GM19455 (cell line): ENCODE results near the gene RGMA.
A peak's percentile ranks its signal among the peaks of the same experiment; 100 is the strongest.

Experiments
- ATAC-seq: cut with Tn5 transposase; IDR thresholded peaks from one replicate; pipeline ENCODE4 v1.9.1; 2021; ENCODE audit not compliant: unreplicated experiment

Gene RGMA

DNA sequence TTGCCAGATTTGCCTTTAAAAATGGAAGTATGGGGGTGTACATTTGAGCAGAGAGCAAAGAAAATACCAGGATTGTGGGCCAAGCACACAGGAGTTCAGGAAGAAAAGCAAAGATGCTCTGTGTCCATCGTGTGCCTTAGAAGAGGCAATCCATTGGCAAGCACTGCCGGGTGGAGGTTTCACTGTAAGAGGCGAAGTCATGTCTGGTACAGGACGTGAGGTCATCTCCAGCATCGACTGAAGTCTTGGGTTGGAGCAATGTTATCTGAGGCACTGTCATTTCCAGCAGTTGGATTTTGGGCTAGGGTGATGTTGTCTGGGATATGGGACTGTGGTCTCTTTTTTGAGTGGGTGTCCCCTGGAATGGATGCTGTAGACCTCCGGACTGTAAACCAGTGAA is 4.8 kb upstream of the RGMA start:
- ATAC-seq, result no peak

DNA sequence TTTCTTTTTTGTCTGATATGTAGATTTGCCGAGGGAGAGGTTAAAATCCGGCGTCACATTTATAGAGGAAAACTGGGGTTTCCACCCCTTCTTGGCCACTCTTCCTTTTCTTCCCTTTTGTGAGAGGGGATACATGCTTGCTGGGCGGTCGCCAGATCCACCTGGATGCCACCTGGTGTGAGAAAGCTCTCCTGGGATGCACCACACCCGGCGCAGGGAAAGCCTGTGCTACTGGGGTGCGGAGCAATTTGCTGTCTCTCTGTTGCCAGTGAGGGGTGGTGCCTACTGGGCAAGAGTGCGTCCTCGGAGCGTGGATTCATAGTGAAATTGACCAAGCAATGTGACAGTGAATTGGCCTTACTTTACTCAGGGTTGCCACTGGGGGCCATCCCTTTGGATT is 2.5 kb upstream of the RGMA start:
- no peak for ATAC-seq

DNA sequence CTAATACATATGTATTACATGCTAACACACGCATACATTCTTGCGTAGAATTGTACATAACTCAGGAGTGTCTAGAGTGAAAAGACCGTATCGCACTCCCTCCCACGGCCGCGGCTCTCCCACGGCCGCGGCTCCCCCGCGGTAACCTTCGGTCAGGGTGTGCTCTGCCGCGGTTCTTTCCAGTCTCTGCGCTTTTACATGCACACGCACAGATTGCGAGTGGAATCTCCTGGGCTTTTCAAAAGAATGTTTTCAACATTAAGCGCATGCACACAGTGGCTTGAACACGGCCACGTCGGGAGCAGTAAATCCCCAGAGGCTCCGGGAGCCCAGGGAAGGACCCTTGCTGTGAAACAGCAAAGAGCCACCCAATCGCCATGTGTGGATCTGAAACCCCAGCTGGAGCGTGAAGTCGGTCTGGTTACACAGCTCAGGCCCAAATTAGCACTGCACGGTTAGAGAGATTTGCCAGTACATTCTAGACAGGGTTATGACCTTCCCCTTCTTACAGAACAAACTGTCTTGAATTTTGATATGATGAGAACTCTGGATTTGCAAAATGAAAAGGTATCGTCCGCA is 805 bp upstream of the RGMA start:
- ATAC-seq, result no peak

DNA sequence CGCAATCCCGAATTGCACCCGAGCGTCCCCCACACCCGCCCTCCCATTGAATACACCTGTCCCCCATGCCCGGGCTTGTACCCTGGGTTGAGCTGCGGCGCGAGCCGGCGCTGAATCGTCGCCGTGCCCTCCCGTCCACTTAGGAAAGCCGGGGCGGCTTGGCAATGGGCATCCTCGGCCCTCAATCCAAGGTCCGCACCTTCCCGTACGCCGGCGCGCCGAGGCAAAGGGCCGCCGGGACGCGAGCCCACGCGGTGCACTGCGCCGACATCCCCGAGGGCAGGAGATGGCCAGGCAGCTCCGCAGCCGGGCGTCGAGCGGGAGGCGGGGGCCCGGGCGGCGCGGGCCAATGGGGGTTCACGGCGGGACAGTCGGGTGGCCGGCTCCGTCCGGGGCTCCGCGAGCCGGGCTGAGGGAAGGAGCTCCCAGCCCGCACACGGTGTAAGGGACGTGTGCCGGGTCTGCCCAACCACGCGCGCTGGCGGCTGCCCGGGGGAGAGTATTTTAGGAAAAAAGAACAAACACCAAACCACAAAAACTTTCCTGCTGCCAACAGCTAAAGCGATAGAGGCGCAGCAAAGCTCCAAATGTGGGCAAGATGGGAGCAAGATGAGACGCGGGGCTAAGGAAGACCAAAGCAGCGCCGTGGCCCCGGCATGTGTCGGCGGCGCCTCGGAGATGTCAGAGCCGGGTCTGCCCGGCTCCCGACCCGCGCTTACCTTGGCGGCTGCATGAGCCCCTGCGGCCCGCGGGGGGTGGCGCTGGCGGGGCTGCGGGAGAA is 621 bp downstream of the RGMA start:
- peak; percentile 24 for ATAC-seq

DNA sequence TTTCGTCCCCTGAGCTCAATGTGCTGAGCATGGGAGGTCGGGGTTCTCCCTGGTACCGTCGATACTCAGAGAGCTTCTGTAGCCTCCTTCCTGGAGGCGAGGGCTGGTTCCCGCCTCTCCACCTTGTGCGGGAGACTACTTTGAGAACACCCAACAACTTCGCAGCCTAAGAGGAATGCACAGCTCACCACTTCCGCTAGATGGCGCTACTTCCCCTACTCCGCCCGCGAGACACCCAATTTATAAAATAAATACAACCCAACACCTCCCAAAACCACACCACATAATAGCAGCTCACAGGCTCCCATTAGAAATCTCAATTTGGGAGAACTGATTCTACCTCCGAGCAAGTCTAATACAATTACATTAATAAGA is 1.2 kb downstream of the RGMA start:
- peak; percentile 58 for ATAC-seq

DNA sequence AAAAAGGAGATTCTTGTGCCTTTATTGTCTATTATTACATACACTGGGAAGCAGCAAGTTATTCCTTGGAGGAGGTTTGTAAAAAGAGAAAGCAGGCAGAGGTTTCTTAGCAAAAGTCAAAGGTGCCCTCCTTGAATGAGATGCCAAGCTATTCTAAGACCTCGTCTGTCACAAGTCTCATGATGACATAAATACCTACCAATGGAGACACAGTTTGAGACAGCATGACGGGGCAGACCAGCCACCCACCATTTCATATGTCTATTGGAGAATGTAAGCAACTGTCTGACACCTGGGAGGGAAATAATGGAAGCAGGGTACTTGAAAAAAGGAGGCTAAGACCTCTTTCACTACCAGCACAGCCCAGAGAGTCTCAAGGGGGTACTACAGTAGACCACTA is 2.2 kb downstream of the RGMA start:
- no peak for ATAC-seq

DNA sequence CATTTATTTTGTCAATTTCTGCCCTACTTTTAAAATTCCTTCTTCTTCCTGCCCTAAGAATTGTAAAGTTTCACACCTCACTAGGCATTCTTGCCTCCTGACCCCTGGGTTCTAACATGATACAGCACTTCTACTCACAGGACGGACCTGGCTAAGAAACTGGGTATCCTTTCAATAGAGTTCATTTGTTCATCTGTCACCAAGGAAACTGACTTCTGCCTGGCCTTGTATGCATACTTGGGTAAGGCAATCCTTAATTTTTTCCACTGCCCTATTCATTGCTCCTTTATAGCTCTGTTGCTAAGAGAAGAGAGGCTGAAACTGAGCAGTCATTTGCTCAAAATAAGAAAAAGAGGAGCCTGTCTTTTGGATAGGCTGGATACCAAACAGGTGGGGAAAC is 3.3 kb downstream of the RGMA start:
- ATAC-seq, result no peak

DNA sequence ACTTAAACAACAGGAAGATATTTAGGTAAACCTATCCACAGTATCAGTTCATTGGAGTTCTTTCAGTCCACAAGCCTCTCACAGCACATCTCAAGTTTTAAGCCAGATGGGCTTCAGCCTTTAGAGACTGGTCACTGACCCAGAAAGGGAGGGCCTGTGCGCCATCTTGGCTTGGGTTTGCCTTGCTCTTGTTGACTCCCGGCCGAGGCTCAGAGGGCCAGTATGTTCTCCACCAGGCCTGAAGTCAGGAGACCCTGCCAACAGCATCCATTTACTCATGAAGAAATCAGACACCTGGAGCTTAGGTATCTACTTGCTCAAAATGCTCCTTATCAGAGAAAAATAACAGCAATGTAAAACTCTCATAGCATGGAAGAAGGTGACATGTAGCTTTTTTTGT is 6.2 kb downstream of the RGMA start:
- no peak for ATAC-seq

DNA sequence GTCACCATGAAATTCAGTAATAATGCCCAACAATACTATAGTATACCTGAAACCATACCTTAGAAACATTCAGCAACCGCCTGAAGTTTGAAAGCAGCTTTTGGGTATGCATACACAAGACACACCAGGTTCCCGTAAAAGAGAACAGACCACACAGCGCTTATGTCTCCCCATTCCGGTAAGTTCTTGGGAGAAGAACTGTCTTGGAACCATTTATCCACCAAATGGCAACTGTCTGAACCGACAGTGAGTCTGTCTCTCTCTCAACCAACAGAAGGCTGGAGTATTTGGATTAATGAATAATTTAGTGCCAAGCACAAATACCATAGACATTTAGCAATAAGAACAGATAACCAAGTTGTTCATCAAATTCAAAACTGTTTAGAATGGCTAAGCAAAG is 7.6 kb downstream of the RGMA start:
- no peak for ATAC-seq

DNA sequence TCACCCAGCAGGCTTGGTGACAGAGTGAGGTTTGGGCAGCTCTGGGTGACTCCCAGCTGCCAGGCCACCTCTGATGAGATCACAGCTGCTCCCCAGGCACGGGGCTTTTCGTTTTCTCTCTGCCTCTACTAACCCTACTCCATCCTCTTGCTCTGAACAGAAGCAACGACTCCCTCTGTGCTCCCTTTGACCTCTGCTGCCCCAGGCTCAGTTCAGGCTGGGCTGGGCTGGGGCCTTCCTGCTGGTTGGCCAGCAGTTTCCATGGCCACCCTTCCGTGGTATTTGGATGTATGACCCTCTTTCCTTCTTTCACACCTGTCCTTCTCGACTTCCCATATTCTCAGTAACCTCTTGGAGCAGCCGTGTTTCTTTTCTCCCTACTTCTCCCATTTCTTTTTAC is 8.6 kb downstream of the RGMA start:
- no peak for ATAC-seq

DNA sequence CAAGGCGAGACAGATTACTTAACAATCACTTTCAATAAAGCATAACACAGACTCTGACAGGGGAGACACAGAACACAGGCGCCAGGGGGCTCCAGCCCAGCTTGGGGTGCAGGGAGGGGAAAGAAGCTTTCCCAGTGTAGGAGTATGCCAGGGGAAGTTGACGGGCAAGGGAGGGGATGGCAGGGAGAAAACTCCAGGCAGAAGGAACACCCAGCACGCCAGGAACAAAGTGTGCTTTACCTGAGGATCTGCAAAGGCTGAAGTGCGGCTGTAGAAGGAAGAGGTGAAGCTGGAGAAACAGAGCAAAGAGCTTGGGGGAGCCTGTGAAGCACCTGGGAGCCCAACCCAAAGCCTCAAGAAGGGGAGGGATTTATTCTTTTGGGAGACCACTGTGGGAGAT is 12.1 kb downstream of the RGMA start:
- ATAC-seq, result no peak

DNA sequence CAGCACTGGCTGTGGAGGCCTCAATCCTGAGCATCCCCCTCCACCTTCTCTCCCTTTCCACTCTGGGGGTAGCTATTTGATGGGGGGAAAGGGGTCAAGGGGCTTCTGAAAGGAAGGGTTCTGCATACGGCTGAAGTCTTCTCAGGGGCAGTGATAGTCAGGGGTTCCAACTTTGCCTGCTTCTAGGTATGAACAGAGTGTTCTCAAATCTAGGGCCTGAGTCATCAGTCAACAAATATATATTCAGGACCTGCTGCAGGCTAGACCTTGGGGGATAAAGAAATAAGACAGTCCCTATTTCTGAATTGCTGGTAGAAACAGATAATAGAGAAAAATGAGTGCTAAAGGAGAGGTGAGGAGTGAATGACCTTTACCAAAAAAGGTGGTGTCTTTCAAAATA is 12.8 kb downstream of the RGMA start:
- ATAC-seq, result no peak

DNA sequence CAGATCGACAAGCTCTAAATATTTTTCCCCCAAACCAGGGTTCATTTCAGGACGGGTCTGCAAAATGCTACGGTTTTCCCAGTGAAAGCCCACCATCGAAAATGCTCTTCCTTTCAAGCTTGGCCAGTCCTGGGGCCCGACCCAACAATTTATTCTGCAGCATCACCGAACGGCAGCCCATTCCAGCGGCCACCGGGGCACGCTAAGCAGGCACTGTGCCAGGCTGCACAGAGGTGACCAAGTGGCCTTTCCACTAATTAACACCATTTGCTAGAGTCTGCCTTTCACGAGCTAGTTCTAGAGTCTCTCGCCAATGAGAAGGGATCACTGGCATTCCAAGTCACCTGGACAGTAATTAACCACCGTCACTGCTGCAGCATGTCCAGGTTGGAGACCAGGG is 14.4 kb downstream of the RGMA start:
- no peak for ATAC-seq

DNA sequence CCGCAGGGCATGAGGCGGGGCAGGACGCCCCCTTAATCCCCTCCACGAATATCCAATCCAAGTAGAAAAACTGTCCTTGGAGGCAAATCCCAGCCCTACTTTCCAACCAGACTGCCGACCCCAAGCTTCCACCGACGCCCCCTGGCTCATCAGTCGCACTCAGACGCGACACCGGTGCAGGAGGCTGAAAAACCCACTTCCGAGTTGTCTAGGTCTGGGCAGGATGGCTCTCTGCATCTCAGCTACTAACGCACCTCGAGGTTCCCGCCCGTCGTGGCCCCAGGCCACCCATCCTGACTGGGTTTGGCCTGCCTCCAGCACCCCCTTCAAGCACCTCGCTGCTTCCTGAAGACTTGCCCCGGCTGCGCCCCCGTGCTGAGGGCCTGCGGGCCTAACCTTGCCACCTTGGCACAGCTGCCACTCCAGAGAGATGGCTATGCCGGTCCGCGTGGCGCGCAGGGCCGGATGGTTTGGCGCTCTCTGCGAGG is 15.5 kb downstream of the RGMA start:
- ATAC-seq, result no peak

DNA sequence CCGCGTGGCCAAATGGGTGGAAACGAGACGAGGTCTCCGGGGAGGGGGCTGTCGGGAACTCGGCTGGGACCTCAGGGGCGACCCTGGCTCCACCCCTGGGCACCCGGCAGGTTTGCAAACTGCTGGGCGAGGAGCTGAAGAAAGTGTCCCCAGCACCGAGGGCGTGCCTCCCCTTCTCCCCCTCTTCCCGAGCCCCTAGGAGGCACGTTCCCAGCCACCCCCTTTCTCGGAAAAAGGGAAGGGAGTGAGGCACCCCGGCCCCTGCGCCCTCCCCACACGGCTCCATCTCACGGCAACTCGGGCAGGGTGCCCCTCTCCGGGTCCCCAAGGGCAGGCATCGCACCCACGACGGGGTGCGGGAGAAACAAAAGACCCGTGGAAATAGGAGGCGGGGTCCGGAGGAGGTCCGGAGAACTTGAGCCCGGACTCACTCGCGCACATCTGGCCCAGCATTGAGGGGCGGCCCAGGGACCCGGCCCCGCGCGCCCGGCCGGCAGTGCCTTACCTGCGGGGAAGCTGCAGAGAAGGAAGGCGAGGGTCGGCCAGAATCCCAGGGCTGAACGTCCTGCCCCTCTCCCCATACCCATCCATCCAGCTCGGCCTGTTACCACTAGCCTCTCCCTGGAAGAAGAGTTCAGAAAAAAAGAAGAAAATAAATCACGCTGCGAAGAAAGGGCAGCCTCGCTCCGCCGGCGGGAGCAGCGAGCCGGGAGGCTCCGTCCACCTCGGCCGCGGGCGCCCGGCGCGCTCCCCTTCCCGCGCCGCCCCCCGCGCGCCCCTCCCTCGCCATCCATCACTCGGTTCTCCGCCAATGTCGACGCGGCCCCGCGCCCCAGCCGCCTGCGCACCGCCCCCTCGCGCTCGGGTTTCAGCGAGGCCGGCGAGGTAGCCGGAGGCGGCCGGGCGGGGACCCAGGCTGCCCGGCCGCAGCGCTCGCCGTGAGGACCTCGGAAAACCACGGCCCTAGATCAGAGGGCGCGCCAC is 16.3 kb downstream of the RGMA start:
- ATAC-seq, result no peak

DNA sequence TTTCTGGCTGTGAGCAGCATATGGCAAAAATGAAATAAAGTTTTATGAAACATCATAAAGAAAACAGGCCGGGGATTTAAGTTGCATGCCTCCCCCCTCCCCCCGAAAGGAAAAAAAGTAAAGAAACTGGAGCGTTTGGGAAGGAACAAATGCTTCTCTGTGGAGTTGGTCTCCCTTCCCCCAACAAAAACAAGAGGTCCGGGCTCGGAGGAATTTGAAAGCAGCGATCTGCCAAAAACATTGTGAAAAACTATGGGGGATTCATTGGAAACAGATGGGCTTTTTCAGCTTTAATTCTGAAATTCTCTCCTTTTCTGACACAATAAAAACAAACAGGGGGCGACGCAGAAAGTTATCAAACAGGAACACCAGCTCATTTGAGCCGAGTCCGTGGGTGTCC is 17.0 kb downstream of the RGMA start:
- no peak for ATAC-seq

DNA sequence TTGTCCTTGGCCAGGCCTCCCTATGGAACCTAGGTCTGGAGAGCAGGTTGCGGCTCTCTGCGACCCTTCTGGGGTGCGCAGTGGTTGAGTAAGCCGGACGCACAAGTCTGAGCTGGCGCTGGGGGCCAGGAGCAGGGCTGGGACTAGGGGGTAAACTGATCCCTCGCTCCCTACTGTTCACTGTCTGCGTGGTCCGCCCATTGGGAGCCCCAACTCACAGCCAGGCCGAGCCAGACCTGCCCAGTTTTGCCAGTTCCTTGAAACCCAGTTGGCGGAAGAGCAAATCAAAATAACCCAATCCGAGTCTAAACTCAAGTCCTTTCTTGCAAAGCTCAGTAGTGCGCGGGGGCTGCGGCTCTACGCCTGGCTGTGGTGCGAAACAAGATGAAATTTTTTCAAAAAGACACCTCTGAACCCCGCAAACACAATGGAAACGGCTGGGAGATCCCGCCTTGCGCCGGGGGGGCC is 17.5 kb downstream of the RGMA start:
- no peak for ATAC-seq

DNA sequence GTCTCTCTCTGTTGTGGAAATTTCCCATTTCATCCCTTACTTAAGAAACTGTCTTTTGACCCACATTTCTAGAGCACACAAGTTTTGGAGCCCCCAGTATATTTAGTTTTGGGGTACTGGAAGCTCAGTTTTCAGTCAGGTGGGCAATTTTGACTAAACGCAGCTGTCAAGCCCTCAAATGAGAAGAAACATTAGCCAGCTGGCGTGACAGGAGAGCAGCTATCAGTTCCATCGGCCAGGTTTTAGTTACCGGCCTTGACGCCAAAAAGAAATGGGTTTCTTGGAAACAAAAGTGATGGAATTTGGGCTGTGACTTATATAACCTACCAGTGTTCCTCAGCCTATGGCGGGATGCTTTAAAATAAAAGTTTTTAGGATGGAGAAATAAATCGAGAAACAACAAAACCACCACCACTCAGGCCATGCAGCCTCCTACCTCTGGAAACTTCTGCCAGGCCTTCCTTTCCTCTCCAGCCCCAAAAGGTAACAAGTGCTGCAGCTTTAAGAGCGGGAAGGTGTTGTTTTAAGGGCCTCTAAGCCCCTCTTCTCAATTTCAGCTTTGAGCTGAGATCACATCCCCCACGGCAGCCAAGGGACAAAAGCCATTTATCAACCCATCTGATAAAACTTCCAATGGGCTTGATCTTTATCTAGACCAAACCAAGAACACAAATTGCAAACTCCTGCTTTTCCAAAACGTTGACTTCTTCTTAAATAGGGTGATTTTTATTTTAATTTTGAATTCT is 18.3 kb downstream of the RGMA start:
- no peak for ATAC-seq

DNA sequence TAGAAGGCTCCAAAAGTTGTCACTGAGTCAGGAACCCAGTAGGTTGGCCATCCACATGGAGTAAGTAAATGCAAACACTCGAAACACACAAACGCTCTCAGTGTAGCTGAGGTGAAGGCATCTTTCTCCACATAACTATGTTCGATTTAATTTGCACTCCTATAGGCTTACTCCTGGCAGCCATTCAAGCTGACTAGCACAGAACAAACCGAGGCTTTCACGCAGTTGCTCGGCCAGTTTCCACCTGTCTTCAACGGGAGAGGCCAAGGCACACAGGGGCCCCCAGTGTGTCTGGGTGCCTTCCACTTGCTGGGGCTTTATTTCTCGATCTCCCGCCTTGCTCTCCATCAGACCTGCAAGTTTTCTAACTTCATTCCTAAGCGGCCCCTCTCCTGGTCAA is 18.9 kb downstream of the RGMA start:
- no peak for ATAC-seq

DNA sequence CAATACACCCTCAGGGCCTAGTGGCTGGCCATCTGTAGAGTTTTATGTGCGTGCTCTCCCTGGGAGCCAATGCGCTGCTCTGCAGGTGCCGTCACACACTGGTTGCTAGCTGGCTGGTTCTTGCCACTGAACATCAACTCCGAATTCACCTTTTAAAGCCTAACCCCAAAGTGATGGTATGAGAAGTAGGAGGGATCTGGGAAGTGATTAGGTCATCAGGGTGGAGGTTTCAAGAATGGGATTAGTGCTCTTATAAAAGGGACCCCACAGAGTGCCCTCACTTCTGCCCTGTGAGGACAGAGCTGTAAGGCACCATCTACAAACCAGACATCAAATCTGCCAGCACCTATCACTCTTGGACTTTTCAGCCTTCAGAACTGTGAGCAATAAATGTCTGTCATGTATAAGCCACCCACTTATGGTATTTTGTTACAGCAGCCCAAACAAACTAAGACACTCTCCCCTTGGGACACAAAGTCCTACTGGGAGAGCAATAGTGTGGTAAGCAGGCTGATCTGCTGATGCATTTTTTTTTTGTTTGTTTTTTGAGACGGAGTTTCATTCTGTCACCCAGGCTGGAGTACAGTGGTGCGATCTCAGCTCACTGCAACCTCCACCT is 20.3 kb downstream of the RGMA start:
- no peak for ATAC-seq
